ENCODE measurements around the gene FBL.

DNA sequence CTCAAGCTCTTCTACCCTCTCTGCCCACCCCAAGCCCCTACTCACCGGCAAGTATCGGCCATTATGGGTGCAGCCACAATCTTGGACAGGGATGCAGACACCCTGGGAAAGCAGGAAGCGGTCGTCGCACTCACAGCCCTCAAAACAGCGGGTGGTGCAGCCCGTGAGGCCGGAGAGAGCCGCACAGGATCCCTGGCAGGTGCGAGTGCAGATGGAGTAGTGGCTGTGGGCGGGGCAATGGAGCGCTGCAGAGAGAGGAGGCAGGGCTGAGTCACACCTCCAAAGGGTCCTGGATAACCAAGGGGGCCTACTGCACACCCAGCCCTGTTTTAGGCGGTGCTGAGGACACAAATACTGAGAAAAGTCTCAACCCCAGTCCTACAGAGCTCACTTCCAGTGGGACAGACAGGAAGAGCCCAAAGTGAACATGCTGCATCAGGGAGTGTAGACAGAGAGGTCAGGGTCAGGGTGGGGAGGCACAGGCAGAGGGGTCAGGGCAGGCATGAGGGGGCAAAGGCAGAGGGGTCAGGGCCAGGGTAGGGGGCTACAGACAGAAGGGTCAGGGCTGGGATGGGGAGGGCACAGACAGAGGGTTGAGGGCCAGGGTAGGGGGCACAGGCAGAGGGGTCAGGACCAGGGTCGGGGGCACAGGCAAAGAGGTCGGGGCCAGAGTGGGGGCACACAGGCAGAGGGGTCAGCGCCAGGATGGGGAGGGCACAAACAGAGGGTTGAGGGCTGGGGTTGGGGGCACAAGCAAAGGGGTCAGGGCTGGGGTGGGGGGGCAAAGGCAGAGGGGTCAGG is 24.2 kb upstream of the FBL start:
- TF ChIP-seq RFX5 (IDR thresholded peaks at IDR 0.05; ENCODE audit: borderline replicate concordance, low read depth, low read length) = no peak
- no peak for TF ChIP-seq CHD1 (IDR thresholded peaks at IDR 0.05; ENCODE audit: low read depth, low read length)
- no peak for TF ChIP-seq BRCA1 (IDR thresholded peaks at IDR 0.05; ENCODE audit: low read depth, low read length)
